NCI-H1930 (cell line): ENCODE measurements around the gene KRT6B.

ENCODE experiments used
- DNase-seq, 2 experiments: peaks; one replicate each; lab custom pipeline; 2025; lab: John Stamatoyannopoulos, UW

The KRT6B gene

DNA sequence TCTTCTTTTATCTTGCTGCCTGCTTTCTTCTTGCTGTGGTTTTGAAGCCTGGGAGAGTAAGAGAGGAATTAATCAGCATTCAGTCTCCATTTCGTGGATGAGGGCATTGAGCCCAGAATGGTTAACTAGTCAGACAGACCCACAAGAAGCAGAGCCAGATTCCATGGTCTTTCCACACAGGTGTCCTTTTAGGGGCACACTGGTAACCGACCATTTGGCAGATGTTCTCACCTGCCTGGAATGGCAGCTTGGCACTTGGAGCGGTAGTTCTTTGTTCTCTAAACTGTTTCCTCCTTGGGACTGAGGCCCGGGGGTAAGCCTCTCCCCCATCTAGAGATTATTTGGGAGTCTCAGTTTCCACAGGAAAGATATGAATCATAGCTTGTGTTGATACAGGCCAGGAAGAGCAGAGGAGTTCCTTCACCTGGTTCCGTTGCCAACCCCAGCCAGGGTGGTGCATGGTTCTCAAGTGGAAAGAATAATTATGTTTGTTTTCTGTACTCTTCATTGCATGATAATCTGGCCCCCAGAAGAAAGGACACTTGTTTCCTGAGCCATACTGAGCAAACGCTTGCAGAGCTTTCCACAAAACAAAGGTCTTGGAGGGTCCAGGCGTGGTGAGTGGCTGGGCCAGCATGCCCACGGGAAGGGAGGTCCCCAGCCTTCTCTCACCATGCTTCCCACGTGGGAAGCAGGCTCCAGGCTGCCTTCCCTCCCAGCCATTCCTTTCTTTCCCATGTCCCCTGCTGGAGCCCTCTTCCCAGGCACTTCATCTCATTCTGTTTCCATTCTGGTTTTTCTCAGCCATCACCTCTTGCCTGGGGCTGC is 15.7 kb downstream of the KRT6B start:
- no peak for DNase-seq

DNA sequence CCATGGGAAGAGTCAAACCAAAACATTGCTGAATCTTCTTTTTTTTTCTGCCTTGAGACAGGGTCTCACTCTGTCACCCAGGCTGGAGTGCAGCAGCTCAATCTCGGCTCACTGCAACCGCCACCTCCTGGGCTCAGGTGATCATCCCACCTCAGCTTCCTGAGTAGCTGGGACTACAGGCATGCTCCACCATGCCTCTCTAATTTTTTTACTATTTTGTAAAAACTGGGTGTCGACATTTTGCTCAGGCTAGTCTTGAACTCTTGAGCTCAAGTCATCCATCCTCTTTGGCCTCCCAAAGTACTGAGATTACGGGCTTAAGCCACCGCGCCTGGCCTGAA is 16.3 kb downstream of the KRT6B start:
- no peak for DNase-seq

DNA sequence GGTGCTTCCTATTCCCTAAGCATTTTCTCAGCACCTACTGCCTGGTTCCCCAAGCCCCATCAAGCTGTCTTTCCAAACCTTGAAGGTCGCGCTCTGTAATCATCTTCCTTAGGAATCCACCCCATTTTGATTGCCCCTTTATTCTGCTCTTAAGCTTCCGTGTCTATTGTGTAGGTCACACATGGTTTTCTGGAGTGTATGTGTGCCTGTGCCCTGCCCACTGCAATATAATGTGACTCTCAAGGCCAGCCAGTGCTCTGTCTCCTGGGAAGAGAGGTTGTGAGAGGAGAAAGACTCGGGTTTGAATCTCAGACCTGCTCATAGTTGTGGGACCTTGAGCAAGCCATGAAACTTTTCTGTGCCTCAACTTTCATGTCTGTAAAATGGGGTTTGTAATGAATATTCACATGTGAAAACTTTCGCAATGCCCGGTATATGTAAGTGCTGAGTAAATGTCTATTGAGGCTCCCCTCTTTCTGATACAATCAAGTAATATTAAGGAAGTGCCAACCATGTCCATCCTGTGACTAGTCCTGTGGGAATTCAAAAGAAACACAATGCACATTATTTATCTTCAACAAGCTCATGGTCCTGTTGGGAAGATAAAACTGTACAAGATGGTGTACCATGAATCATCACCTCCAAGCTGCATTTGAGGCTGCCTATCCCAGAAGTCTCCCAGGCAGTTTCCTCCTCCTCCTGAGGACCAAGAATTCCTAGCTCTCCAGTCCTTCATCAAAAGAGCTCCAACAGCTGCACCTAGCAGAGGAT is 17.0 kb downstream of the KRT6B start:
- DNase-seq: no peak

DNA sequence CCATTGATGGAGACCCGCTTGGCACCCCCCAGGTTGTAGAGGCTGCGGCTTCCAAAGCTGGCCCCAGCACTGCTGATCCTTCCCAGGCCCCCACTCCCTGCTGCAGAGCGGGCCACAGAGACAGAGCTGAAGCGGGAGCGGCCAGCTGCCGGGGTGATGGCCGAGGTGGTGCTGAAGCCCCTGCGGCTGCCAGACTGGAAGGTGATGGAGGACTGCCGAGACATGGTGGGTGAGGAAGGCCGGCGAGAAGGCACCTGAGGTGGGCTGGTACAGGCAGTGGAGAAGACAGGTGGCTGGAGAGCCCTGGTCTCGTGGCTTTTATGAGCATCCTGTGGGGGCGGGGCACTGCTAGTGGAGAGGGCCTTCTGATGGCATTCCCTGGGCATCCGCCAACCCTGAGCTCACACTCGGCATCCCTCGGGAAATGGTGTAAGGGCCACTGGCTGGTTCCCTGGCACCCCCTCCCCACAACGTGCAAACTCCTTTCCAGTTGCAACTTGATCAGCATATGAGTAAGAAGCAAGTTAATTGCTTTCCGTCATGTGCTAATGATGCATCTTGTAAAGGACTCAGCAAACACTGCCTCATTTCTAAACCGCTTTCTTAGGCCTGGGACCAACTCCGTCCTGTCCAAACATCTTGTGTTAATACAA is 17.7 kb downstream of the KRT6B start, which contains the start of gene KRT75:
TSS of gene KRT75 (minus strand) at position 291 of the 653 bp plus-strand sequence. CDS start at position 224, 67 bp downstream.
- DNase-seq: no peak

DNA sequence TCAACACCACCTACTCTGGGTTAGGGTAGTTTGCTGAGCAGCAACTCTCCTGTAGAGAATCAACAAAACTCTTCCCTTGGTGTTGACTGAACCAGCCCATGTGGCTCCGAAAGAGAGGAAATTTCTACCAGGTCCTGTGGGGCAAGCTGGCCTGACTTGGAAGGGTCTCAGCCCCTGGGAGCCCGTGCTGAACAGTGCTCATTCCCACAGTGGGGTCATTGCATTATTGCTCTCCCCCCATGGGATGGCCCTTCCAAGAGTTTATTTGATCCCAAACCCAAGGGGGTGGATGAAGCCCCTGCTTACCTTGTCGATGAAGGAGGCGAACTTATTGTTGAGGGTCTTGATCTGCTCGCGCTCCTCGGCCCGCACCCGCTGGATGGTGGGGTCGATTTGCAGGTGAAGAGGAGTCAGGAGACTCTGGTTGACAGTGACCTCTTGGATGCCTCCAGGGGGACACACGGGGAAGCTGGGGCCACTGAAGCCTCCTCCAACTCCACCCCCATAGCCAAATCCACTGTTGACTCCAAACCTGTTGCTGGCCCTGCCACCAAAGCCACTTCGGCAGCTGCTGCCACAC is 18.4 kb downstream of the KRT6B start:
- DNase-seq: no peak

DNA sequence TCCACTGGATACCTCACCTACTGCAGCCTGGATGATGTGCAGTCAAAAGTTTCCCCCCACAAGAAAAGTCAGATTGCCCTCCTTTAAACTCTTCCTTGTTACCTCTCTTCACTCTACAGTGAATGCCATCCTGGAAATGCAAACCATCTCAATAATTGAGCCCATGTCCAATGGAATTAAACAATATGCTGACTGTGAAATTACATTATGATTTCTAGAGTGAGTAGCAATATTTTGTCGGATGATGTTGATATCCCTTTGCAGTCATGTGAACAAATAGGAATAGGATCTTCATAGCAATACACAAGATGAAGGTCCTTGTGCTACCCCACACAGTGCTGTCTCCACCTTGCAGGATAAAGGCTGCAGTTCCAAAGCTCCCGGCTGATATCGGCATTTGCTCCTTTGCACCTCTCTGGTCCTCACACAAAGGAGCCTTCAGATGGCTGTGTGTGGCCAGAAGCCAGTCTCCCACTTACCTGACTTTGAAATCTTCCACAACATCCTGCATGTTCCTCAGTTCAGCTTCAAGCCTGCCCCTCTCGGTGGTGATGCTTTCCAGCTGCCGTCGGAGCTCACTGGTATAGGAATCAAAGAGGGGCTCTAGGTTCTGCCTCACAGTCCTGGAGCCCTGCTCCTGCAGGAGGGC is 19.3 kb downstream of the KRT6B start:
- DNase-seq: no peak

DNA sequence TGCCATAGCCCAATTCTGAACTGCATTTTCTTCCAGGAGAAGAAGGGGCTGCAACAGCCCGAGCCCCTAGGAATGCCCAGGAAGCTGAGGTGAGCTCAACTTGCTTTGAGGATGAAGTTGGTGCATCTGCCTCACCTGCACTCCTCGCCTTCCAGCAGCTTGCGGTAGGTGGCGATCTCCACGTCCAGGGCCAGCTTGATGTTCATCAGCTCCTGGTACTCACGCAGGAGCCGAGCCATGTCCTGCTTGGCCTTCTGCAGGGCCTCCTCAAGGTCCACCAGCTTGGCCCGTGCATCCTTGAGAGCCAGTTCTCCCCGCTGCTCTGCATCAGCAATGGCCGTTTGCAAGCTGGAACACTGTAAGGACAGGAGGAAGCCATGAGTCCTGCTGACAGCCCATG is 23.8 kb downstream of the KRT6B start:
- DNase-seq: no peak

DNA sequence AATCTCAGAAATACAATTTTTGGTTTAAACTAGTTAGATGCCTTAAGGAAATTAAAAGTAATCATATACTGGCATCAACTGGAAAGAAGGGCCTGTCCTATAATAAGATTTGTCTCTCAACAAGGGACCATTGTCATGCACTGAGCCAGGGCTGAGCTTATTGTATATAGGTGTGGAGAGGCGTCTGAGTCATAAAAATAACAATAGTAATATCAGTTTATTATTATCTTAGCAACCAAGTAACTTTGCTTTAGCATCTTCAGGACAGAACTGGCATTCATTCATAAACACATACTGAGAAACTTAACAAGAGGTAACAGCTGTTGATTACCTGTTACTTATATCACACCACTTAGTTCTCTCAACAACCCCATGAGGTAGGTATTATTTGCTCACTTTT is 24.9 kb downstream of the KRT6B start:
- no peak for DNase-seq

DNA sequence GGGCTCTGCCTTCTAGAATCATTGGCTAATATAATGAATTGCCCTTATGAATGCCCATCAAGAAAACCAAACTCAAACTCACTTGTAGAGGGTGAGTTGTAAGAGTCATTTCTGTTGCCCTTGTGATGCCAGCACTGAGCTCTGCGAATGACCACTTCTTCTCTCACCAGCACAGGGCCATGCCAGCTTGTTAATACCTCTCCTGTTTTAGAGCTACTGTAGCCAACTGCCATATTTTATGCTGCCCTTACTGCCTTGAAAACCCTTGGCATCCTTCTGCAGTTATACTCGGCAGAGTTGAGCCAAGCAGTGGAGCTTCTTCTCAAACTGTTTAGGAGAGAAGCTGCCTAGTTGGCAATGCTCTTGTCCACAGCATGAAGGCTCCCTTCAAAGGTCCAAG is 25.9 kb downstream of the KRT6B start:
- no peak for DNase-seq

DNA sequence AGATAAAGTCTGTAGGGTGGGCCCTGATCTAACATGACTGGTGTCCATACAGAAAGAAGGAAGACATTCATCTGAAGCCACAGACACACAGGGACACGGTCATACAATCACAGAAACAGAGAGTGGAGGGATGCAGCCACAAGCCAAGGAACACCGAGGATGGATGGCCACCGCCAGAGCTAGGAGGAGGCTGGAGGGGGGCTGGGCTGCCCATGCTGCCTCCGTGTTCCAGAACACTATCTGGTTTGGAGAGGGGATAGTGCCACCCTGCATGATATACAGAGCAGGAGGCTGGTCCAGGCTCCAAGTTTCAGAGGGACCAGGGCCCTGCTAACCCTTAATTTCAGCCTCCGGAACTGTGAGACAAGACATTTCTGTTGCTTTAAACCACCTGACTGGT is 26.5 kb downstream of the KRT6B start:
- no peak for DNase-seq

DNA sequence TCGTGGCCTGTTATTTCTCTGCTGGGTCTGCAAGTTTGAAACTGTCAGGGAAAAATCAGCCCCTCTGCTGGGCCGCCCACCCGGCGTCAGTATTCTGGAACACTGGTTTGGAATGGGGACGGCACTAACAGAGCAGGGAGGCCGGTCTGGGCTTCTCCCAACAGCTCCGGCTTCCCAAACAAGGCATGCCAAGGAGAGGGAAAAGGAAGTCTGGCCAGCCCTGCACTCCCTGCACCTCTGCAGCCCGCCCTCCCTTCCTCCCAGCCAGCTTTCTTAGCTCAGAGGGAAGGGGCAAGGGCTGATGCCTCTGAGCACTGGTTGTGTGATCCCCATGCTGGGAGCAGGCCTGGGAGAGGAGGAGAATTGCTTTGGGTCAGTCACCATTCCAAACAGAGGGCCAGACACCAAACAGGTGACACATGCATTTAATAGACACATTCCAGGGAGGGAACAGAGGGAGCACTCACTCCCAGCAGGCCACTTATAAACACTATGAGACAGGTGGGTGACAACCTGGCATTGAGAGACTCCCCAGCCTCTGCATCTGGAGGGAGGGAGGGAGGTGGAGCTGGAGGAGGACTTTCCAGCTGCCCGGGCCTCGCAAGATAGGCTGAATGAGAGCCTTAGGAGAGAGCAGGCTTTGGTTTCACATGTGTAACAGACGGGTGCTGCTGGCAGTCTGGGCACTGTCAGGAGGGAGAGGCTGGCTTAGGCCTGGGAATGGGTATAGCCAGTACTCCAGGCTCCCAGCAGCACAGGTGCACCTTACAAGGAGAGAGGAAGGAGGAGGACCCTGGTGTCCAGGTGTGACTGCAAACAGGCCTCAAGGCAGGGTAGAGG is 28.1 kb downstream of the KRT6B start:
- no peak for DNase-seq

DNA sequence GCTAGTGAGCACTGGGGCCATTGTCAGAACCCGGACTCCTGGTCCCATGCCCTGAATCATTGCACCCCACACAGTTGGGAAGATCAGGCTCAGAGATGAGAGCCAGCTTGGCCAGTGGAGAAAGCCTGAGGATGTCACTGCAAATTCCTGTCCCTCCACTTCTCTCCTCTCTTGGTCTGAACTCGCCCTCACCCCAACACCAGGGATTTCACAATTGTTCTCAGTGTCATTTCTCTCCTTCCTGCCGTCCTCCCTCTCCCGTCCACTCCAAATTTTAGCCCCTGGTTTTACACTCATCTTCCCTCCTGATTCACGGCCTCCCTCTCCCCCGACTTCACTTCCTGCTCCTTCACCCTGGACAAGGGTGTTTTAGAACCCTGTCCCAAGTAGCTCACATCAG is 28.9 kb downstream of the KRT6B start:
- DNase-seq: no peak

DNA sequence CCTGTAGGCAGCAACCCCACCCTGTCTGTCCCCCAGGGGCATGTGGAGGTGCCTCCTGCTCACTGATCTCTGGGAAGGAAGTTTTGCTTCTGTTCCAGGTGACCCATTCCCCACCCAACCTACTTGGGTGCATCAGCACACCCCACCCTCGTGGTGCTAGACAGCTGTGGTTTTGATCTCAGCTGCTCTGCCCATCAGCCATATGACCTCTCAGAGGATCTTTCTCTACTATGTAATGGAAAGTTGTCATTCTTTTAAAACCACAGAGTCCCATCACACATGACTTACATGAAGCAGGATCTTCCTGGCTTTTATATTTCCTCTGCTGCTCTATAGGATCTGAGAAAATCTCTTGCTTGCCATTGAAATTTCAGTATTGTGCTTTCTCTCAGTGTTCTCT is 32.3 kb downstream of the KRT6B start:
- no peak for DNase-seq

DNA sequence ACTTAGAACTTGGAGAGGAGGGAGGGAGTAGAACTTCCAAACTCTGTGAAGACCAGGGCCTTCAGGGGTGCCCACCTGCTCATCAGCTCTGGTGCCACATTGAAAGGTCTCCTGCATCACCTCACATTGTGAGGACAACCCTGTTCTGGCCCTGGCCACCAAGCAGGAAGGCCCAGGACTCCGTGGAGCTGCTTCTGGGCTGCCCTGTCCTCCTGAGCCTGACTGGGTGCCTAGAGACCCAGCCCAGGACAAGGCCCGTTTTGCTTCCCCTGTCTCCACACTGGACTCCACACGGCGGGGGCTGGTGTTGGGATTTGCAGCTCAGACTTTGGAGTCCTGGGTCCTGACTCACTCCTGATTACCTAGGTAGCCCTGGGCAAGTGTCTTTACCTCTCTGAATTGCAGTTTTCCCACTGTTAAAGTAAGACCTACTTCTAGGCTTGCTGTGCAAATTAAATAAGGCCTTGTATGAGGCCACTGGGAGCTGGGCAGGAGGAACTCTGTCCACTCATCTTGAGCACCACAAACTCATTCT is 33.3 kb downstream of the KRT6B start:
- DNase-seq: no peak

DNA sequence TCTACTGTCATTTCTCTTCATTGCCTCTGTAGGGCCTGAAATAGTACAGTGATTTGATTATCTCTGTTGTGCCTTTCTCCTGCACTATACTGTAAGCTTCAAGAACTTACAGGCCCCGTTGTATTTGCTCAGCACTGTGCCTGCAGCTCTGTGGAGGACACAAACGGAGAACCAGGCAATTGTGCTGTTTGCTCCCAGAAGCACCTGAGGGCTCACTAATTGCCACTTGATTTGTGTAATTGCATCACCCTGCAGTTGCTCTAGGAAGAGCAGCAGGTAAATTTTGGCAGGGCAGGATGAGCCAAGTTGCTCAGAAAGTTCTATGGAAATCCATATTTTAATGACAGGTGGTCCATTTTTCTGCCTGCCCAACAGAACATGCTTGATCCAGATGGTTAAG is 34.2 kb downstream of the KRT6B start:
- DNase-seq: no peak

DNA sequence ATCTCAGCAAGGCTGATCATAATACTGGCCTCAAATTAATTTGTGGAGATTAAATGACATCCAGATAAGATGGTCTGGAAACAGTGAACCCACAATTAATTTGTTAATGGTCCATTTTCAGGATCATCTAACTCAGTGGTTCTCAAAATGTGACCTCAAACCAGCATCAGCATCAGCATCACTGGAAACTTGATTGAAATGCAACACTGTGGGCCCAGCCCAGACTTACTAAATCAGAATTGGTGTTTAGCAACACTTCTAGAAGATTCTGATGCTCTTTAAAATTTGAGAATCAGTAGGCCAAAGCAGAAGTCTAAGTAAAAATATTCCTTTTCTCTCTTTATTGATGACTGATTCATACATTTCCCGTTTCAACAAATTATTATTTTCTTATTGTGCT is 35.2 kb downstream of the KRT6B start:
- no peak for DNase-seq

DNA sequence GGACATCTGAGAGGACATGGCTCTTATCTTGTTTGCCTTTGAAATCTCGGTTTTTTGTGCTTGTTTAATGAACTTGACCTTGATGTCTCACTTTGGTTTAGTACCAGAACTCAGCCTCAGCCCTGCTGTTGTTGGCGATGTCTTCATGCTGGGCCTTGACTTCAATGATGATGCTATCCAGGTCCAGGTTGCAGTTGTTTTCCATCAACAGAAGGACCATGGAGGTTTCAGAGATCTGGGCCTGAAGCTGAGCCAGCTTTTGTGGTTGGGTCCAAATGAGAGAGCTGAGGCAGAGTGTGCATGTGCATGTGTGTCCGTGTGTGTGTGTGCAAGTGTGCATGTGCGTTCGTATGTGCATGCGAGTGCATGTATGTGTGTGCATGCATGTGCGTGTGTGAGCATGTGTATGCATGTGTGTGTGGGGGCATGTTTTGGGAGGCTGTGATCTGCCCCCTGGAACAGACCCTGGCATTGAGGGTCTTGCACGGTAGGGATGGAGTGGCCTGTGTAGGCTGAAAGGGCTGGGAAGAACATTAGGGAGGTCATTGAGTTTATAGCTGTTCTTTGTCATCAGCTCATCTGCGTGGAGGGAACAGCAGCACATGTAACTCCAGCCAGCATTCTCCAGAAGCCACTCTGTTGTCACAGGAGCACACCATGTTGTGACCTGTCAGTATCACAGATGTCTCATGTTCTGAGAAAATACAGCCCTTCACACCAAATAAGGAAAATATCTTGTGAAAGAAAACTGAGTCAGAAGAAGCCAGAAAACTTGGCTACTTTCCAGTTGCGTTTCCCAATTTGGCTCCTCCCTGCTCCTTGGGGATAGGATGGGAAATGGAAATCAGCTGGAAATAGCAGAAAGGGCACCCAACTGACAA is 35.8 kb downstream of the KRT6B start:
- no peak for DNase-seq

DNA sequence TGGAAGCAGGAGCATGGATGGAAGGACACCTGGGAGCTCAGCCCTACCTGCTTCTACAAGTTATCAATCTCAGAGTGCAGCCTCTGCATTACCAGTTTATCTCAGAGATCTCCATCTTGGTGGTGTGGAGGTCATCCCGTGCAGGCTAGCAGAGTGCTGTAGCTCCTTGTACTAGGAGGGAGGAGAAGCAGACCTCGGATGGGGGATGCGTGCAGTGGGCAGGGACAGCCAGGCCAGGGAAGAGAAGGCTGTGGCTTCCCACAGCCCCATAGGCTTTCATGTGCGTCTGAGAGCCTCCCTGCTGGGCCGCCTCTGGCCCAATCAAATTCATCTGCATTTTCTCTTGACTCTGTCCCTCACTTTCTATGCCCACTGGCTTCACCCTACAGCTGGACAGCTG is 37.0 kb downstream of the KRT6B start:
- no peak for DNase-seq

DNA sequence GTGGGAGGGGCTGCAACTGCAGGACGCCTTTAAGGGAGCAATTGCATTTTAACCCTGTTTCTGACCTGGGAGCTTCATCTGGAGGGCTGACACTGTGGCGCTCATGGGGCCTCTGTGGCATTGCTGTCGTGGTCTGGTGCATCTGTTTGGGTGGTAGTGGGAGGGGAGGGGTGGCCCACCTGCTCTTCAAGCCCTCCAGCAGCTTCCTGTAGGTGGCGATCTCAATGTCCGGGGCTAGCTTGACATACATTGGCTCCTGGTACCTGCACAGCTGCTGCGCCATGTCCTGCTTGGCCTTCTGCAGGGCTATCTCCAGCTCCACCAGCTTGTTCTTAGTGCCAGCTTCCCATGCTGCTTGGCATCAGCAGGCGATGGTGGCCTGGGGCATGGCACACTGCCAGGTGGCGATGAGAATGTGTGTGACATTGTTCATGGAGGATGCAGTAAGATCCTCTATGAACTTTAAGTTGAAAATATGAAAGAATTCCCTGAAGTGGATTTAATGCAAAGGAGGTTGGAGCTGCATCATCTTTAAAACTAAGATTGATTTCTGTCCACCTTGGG is 38.1 kb downstream of the KRT6B start:
- no peak for DNase-seq

DNA sequence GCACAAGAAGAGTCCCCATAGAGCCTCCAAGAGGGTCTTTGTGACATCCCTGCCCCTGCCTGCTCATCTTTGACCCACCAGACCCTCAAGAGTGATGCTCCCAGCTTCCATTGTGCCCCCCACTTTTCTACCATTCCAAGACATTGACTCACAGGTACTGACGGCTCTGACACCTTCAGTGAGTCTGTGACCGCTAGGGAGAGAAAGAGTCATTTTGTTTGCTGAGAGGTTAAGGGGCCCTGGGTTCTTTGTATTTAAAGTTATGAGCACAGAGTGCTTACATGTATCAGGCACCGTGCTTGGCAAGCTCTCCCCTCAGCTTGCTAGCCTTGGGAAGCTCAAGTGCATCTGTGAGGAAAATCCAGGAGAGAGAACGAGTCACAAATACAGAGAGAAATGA is 38.7 kb downstream of the KRT6B start:
- no peak for DNase-seq
